GM19193 (cell line): ENCODE data around the gene NUP210L.

Experiments used
- POLR2A ChIP-seq: IDR thresholded peaks from 4 replicates; pipeline ENCODE4 v1.6.1; 2011; ENCODE audit not compliant: insufficient read depth, insufficient read length; ENCODE audit errors: extremely low read depth

The NUP210L gene

GRCh38 chr1:153985941-153986761, 168.7 kb downstream of the NUP210L start, which contains the start of gene RAB13:
TSS of gene RAB13 (minus strand) at chr1:153986339. CDS start at chr1:153986236, 103 bp downstream.
- TF ChIP-seq POLR2A = no peak

GRCh38 chr1:153985341-153985912, 169.4 kb downstream of the NUP210L start:
- TF ChIP-seq POLR2A = peak; percentile 37

GRCh38 chr1:153984123-153984894, 170.6 kb downstream of the NUP210L start:
- no peak for TF ChIP-seq POLR2A

GRCh38 chr1:153978274-153978909, 176.5 kb downstream of the NUP210L start:
- TF ChIP-seq POLR2A = no peak

- peak; percentile 92 for TF ChIP-seq POLR2A
Measured at GRCh38 chr1:153977250-153978240, 177.3 kb downstream of the NUP210L start, which contains the start of gene JTB. TSS of gene JTB (minus strand) at chr1:153977674. CDS start at chr1:153977252, 422 bp downstream.

- no peak for TF ChIP-seq POLR2A
Measured at GRCh38 chr1:153976819-153977249, 178.0 kb downstream of the NUP210L start.

GRCh38 chr1:153973525-153973924, 181.3 kb downstream of the NUP210L start:
- TF ChIP-seq POLR2A = no peak

- TF ChIP-seq POLR2A = no peak
Measured at GRCh38 chr1:153973071-153973470, 181.8 kb downstream of the NUP210L start.

GRCh38 chr1:153970346-153970745, 184.5 kb downstream of the NUP210L start:
- no peak for TF ChIP-seq POLR2A

- no peak for TF ChIP-seq POLR2A
Measured at GRCh38 chr1:153968972-153969371, 185.9 kb downstream of the NUP210L start.

GRCh38 chr1:153968408-153968807, 186.5 kb downstream of the NUP210L start:
- TF ChIP-seq POLR2A = no peak

- TF ChIP-seq POLR2A = no peak
Measured at GRCh38 chr1:153968000-153968363, 186.9 kb downstream of the NUP210L start.

GRCh38 chr1:153967107-153967999, 187.5 kb downstream of the NUP210L start, which contains the start of gene CREB3L4:
TSS of gene CREB3L4 (plus strand) at chr1:153967902. CDS start at chr1:153968526, 624 bp downstream.
- peak; percentile 78 for TF ChIP-seq POLR2A
